Trophoblast cell (in vitro differentiated cells and primary cell): ENCODE data around the gene SPON1.
"Not testable (repeated sequence)": the region's sequence is repeated elsewhere in the genome, so short reads cannot be mapped to it uniquely, and the experiment has no call there.

Experiments used
- DNase-seq, 2 donors: peaks; one replicate each; pipeline ENCODE4 v3.0.0-alpha.2; 2016
- H2AFZ ChIP-seq: 2 replicates; pipeline ENCODE4 v1.6.1; 2013; ENCODE audit warnings: low read length, moderate library complexity, mild to moderate bottlenecking; ENCODE audit not compliant: insufficient read depth, poor library complexity
- H2AK5ac ChIP-seq: 2 replicates; pipeline ENCODE4 v1.6.1; 2013; ENCODE audit warnings: mild to moderate bottlenecking, low read length
- H2BK120ac ChIP-seq: 2 replicates; pipeline ENCODE4 v1.6.1; 2013; ENCODE audit warnings: low read length, mild to moderate bottlenecking, moderate library complexity; ENCODE audit not compliant: insufficient read depth, poor library complexity
- H2BK12ac ChIP-seq: 2 replicates; pipeline ENCODE4 v1.6.1; 2013; ENCODE audit warnings: mild to moderate bottlenecking, low read length, moderate library complexity
- H2BK5ac ChIP-seq: 2 replicates; pipeline ENCODE4 v1.6.1; 2013; ENCODE audit warnings: low read length, low read depth, moderate library complexity, mild to moderate bottlenecking; ENCODE audit not compliant: poor library complexity
- H3K14ac ChIP-seq: 2 replicates; pipeline ENCODE4 v1.6.1; 2013; ENCODE audit warnings: mild to moderate bottlenecking, low read length
- H3K18ac ChIP-seq: 2 replicates; pipeline ENCODE4 v1.6.1; 2013; ENCODE audit warnings: mild to moderate bottlenecking, low read length
- H3K23ac ChIP-seq: 2 replicates; pipeline ENCODE4 v1.6.1; 2013; ENCODE audit warnings: low read length
- H3K27ac ChIP-seq: 2 replicates; pipeline ENCODE4 v1.5.1; 2013; ENCODE audit warnings: low read depth, mild to moderate bottlenecking, inconsistent platforms, low read length, moderate library complexity
- H3K27me3 ChIP-seq: 2 replicates; pipeline ENCODE4 v1.6.1; 2013; ENCODE audit warnings: inconsistent platforms, mild to moderate bottlenecking, low read length, moderate library complexity; ENCODE audit not compliant: insufficient read depth
- H3K36me3 ChIP-seq, 2 experiments: 1 replicate in 1 of 2; 2 replicates in 1 of 2; pipeline ENCODE4 v1.6.1; 2013; ENCODE audit warnings: low read length in 2 of 2, mild to moderate bottlenecking in 2 of 2, moderate library complexity in 1 of 2; ENCODE audit not compliant: insufficient read depth in 2 of 2, control insufficient read depth in 1 of 2
- H3K4ac ChIP-seq: 2 replicates; pipeline ENCODE4 v1.6.1; 2013; ENCODE audit warnings: low read depth, mild to moderate bottlenecking, low read length, moderate library complexity
- H3K4me1 ChIP-seq, 2 experiments: 1 replicate in 1 of 2; 2 replicates in 1 of 2; pipeline ENCODE4 v1.6.1; 2013; ENCODE audit warnings: low read length in 2 of 2, mild to moderate bottlenecking in 2 of 2, moderate library complexity in 1 of 2; ENCODE audit not compliant: insufficient read depth in 2 of 2, control insufficient read depth in 1 of 2
- H3K4me2 ChIP-seq: 2 replicates; pipeline ENCODE4 v1.6.1; 2013; ENCODE audit warnings: inconsistent platforms, mild to moderate bottlenecking, low read length, moderate library complexity
- H3K4me3 ChIP-seq: 2 replicates; pipeline ENCODE4 v1.5.1; 2013; ENCODE audit warnings: mild to moderate bottlenecking, low read depth, low read length, inconsistent platforms
- H3K79me1 ChIP-seq: one replicate; pipeline ENCODE4 v1.6.1; 2013; ENCODE audit warnings: low read length
- H3K79me2 ChIP-seq: 2 replicates; pipeline ENCODE4 v1.6.1; 2013; ENCODE audit warnings: low read length, mild to moderate bottlenecking; ENCODE audit not compliant: control insufficient read depth, insufficient read depth, poor library complexity
- H3K9ac ChIP-seq: 2 replicates; pipeline ENCODE4 v1.6.1; 2013; ENCODE audit warnings: mild to moderate bottlenecking, low read length
- H3K9me3 ChIP-seq: 2 replicates; pipeline ENCODE4 v1.6.1; 2013; ENCODE audit warnings: low read depth, mild to moderate bottlenecking, control low read depth, inconsistent platforms, low read length; ENCODE audit not compliant: insufficient read depth
- H4K12ac ChIP-seq: 2 replicates; pipeline ENCODE4 v1.6.1; 2013; ENCODE audit warnings: low read depth, mild to moderate bottlenecking, low read length, moderate library complexity
- H4K8ac ChIP-seq: 2 replicates; pipeline ENCODE4 v1.6.1; 2013; ENCODE audit warnings: low read depth, mild to moderate bottlenecking, low read length, moderate library complexity
- H4K91ac ChIP-seq: one replicate; pipeline ENCODE4 v1.6.1; 2013; ENCODE audit warnings: low read depth, mild to moderate bottlenecking, low read length, moderate library complexity
- WGBS: extraction: QIAGEN DNeasy Blood & Tissue Kit; methylation state at CpG from one replicate; pipeline ENCODE4 v1.1.7; 2013; ENCODE audit warnings: missing lambda C conversion rate; ENCODE audit not compliant: insufficient read length, insufficient coverage; ENCODE audit errors: extremely low coverage; 5-methylcytosine and 5-hydroxymethylcytosine counted together

The SPON1 gene

DNA sequence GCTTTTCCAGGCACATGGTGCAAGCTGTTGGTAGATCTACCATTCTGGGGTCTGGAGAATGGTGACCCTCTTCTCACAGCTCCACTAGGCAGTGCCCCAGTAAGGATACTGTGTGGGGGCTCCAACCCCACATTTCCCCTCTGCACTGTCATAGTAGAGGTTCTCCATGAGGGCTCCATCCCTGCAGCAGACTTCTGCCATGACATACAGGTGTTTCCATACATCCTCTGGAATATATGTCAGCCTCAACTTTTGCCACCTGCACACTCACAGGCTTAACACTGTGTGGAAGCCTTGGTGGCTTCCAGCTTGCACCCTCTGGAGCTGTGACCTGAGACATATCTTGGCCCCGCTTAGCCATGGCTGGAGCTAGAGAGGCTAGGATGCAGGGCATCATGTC lies 191.6 kb downstream of the SPON1 start:
- WGBS = no CpG with 5 or more reads among the region's 1 CpG

DNA sequence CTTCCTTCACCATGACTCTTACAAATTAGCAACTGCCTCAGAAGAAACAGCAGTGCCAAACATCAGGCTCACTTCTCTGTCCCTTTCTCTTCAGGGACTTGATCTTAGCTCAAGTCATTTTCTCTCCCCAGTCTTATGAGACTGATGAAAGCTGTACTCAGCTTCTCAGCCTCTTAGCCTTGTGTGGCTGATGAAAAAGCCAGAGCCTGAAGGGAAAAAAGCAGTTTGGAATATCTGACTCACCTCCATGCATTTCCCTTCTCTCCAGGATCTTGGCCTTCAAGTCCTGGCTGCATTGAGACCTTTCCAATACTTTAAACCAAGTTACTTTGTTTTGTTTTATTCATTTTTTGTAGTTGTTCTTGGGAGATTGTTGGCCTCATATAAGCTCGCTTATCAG lies 195.9 kb downstream of the SPON1 start:
- Histone ChIP-seq H3K4me3 (no peak overlapping the region), H2BK12ac (no peak overlapping the region), H4K12ac (no peak overlapping the region), H2BK5ac (no peak overlapping the region), H3K79me2 (no peaks in the 10 kb centered on the region), H4K8ac (no peak overlapping the region), H4K91ac (no peak overlapping the region), H3K79me1 (no peaks in the 10 kb centered on the region), H3K14ac (no peak overlapping the region), H3K9ac (no peak overlapping the region), H3K27me3 (no peaks in the 10 kb centered on the region), H2AK5ac (no peak overlapping the region), H3K23ac (no peak overlapping the region), H3K18ac (no peak overlapping the region), H3K9me3 (peaks cover 7% of the 10 kb centered on the region), H3K27ac (no peak overlapping the region), H2AFZ (no peak overlapping the region), H3K36me3 (peaks cover 0 to 2% of the 10 kb centered on the region in 2 experiments), H2BK120ac (no peak overlapping the region), H3K4me2 (no peak overlapping the region), H3K4ac (no peak overlapping the region), H3K4me1 (no peaks in the 10 kb centered on the region)
- no peak for DNase-seq
- WGBS = no CpG with 5 or more reads among the region's 1 CpG

More for the DNA sequence above, 191.6 kb downstream of the SPON1 start:
- not testable (repeated sequence) for H3K4me1 ChIP-seq, H3K4ac ChIP-seq, H3K36me3 ChIP-seq, DNase-seq, H3K14ac ChIP-seq, H3K9ac ChIP-seq, H4K8ac ChIP-seq, H3K27me3 ChIP-seq, H2BK5ac ChIP-seq, H3K4me2 ChIP-seq, H4K91ac ChIP-seq, H4K12ac ChIP-seq, H2AFZ ChIP-seq, H3K79me1 ChIP-seq, H3K4me3 ChIP-seq, H3K27ac ChIP-seq, H2AK5ac ChIP-seq, H3K18ac ChIP-seq, H2BK120ac ChIP-seq, H2BK12ac ChIP-seq, H3K23ac ChIP-seq, H3K9me3 ChIP-seq, H3K79me2 ChIP-seq

DNA sequence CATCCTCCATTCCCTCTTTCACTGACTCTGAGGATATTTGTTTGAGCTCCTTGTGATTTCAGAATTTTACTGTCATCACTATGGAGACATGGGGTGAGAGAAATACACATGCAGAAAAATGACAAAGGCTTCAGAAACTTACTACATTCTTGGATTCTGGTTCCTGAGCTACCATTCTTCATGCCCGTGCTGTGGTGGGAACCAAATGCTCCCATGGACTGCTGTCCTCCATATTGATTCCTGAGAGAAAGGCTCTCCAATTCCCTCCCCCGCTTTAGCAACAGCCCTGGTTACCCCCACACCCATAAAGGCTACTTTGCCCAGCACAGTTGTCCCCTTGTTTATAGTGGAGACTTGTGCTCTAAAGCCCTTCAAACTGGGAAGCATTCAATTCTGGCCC lies 201.1 kb downstream of the SPON1 start:
- Histone ChIP-seq H4K91ac (no peak overlapping the region), H3K4me1 (no peaks in the 10 kb centered on the region), H3K27me3 (no peaks in the 10 kb centered on the region), H3K36me3 (no peaks in the 10 kb centered on the region), H3K9ac (no peak overlapping the region), H2BK5ac (no peak overlapping the region), H3K4me3 (no peak overlapping the region), H3K9me3 (no peaks in the 10 kb centered on the region), H2BK120ac (no peak overlapping the region), H4K8ac (no peak overlapping the region), H3K27ac (no peak overlapping the region), H2AK5ac (no peak overlapping the region), H2BK12ac (no peak overlapping the region), H3K14ac (no peak overlapping the region), H4K12ac (no peak overlapping the region), H3K4ac (no peak overlapping the region), H3K23ac (no peak overlapping the region), H3K18ac (no peak overlapping the region), H3K79me2 (no peaks in the 10 kb centered on the region), H3K4me2 (no peak overlapping the region), H2AFZ (no peak overlapping the region), H3K79me1 (no peaks in the 10 kb centered on the region)
- WGBS = no CpG with 5 or more reads among the region's 2 CpGs
- DNase-seq = no peak

GRCh38 chr11:14173679-14174078 lies 211.2 kb downstream of the SPON1 start:
- H2BK5ac ChIP-seq, DNase-seq, H2BK120ac ChIP-seq, H3K79me1 ChIP-seq, H3K14ac ChIP-seq, H3K4me3 ChIP-seq, H4K8ac ChIP-seq, H2AK5ac ChIP-seq, H2AFZ ChIP-seq, H3K4ac ChIP-seq, H3K36me3 ChIP-seq, H4K12ac ChIP-seq, H3K27ac ChIP-seq, H4K91ac ChIP-seq, H3K9ac ChIP-seq, H3K23ac ChIP-seq, H3K27me3 ChIP-seq, H3K4me2 ChIP-seq, H3K18ac ChIP-seq, H2BK12ac ChIP-seq, H3K9me3 ChIP-seq, H3K79me2 ChIP-seq, H3K4me1 ChIP-seq: not testable (repeated sequence)
- no CpG with 5 or more reads among the region's 7 CpGs for WGBS
